DMS79 (cell line): Measurements from ENCODE around the gene FAT1.
"Not testable (repeated sequence)": the region's sequence is repeated elsewhere in the genome, so short reads cannot be mapped to it uniquely, and the experiment has no call there.

Experiments
- DNase-seq: peaks from one replicate; lab custom pipeline; 2025; lab: John Stamatoyannopoulos, UW

Gene FAT1, protein sequence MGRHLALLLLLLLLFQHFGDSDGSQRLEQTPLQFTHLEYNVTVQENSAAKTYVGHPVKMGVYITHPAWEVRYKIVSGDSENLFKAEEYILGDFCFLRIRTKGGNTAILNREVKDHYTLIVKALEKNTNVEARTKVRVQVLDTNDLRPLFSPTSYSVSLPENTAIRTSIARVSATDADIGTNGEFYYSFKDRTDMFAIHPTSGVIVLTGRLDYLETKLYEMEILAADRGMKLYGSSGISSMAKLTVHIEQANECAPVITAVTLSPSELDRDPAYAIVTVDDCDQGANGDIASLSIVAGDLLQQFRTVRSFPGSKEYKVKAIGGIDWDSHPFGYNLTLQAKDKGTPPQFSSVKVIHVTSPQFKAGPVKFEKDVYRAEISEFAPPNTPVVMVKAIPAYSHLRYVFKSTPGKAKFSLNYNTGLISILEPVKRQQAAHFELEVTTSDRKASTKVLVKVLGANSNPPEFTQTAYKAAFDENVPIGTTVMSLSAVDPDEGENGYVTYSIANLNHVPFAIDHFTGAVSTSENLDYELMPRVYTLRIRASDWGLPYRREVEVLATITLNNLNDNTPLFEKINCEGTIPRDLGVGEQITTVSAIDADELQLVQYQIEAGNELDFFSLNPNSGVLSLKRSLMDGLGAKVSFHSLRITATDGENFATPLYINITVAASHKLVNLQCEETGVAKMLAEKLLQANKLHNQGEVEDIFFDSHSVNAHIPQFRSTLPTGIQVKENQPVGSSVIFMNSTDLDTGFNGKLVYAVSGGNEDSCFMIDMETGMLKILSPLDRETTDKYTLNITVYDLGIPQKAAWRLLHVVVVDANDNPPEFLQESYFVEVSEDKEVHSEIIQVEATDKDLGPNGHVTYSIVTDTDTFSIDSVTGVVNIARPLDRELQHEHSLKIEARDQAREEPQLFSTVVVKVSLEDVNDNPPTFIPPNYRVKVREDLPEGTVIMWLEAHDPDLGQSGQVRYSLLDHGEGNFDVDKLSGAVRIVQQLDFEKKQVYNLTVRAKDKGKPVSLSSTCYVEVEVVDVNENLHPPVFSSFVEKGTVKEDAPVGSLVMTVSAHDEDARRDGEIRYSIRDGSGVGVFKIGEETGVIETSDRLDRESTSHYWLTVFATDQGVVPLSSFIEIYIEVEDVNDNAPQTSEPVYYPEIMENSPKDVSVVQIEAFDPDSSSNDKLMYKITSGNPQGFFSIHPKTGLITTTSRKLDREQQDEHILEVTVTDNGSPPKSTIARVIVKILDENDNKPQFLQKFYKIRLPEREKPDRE (N-terminal part only)

DNA sequence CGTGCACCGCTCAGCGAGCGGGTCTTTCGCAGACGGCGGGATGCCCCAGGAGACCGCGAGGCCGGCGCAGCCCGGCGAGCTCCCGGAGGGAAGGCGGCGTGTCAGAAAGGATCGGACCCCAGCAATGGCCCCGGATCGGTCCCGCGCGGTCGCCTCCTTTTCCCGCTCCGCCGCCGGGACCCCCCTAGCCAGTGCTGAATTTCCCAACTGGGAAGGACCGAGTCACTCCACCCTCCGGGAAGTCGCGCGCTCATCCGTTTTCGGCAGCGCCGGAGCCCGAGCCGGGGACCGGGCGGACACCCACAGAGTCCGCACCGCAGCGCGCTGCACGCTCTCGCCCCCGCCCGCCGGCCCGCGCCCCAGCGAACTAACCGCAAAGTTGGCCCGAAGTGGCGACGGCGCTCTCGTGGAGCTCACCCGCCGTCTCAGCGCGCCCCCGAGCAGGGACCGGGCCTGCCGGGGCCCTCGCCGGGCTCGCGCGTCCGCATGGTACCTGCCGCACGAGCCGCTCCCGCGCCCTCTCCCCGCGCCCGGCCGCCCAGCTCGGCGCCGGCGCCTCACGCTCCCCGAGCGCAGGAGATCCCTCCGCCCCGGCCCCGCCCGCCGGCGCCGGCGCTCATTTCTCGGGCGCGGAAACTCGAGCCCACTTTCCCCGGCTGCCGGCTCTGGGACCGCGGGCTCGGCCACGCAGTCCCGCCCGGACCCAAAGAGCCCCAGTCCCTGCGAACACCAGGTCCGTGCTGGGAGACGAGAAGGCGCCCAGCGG, at the start of gene FAT1:
TSS of gene FAT1 (minus strand) at position 565 of the 766 bp plus-strand sequence. CDS start 14,029 bp downstream, outside the sequence.
- no peak for DNase-seq

DNA sequence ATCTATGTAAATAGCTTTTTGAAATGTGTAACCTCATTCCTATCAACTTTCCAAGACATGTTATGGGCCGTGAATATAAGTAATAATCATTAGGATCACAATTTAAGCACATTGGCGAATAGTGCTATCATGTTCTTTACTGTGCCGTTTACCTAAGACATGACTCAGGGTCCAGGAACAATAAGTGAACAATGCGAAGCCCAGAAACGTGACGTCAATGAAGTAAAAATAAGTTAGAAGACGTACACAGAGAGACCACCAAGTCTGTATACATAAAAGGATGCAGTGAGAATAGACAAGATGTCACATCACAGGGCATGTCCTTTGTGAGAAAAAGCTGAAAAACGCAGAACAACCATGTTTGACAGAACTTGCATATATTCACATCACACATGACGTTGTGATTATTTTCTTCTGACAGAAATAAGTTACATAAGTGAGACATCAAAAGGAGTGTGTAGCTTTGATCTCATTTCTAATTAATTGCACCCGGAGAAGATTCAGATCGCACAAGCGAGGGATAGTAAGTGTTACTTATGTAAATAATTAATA, 49.4 kb upstream of the FAT1 start:
- DNase-seq, result no peak

DNA sequence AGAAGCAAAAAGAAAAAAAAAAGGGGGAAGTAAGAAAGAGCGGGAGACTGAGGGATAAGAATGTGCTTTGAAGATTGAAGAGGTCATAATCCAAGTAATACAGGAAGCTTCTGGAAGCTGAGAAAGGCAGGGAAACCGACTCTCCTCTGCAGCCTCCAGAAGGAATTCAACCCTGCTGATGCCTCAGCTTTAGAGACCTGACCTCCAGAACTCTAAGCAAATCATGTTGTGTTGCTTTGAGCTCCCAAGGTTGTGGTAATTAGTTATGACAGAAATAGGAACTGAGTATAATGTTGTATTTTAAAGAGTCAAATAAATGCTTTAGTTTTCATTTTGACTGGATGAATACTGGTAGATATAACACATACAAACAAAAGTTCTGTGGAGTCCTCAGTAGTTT, 48.0 kb upstream of the FAT1 start:
- DNase-seq, result no peak

DNA sequence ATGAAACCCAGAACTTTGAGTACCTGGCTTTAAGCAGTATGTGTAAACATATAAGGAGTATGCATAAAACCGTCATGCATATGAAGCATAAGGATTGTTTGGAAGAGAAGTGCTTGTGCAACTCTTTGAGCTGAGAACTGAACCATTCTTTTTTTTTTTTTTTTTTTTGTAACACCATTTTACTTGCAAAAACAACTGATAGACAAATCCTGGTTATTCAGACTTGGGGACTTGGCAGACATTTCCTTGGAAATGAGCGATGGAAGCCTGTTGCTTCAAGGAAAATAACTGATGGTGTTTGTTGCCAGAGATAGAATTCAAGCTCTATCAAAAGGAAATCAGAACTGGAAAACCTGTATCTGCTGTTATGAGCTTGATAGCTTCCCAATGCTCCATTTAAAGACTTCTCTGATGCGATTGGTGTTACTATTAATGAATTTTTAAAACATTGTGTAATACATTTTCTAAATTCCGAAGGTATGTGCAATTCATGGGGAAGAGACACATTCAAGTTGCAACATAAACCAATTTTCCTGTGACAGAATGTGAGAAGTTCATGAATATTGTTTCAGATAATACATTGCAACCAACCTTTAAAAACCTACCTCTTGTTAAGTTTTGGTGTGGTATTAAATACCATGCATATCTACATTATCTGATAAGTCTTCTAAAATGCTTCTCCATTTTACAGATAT, 47.0 kb upstream of the FAT1 start:
- DNase-seq, result no peak

DNA sequence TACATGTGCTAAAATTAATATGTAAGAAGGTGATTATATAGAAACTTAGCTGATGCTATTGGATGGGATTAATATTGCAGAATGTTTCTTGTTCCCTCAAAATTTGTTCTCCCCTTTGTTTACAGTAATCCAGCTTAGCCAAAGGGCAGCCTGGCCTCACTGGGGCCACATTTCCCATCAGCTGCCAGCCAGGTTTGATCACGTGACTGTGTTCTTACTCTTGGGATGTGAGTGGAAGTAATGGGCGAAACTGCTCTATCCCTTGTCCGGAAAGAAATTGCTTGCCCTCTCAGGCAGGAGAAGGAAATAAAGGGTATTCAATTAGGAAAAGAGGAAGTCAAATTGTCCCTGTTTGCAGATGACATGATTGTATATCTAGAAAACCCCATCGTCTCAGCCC, 44.1 kb upstream of the FAT1 start:
- DNase-seq, result no peak

DNA sequence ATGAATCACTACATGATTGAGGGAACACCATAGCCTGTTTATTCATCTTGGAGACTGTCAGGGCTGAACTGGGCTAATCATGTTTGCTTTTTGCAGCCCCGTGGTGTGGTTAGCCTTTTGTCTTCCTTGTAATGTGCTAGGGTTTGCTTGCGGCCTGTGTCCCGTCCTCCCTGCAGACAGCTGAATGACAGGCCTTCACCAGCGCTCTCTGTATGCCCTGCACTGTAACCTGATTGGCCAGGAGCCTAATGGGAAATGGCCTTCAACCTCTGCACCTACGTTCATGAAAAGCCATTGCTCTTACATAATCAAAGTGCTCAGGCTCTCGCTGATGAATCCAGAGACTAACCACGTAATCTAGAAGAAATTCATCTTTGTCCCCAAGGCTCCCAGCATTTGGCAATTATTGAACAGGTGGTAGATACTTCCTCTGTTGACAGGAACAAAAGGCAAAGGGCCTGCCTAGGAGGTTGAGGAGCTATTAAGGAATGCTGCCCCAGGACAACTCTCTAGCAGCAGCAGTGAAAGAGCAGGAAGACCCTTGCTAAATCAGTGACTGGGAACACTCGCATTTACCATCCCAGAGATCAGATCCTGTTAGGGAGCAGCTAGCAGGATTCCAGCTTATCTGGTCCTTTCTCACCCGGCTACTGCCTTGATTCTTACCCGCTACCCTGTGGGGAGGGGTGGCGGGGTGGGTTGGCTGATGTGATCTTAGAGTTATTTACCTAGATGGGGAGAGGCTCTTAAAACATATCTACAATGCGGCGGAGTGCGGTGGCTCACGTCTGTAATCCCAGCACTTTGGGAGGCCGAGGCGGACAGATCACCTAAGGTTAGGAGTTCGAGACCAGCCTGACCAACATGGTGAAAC, 42.3 kb upstream of the FAT1 start:
- no peak for DNase-seq

DNA sequence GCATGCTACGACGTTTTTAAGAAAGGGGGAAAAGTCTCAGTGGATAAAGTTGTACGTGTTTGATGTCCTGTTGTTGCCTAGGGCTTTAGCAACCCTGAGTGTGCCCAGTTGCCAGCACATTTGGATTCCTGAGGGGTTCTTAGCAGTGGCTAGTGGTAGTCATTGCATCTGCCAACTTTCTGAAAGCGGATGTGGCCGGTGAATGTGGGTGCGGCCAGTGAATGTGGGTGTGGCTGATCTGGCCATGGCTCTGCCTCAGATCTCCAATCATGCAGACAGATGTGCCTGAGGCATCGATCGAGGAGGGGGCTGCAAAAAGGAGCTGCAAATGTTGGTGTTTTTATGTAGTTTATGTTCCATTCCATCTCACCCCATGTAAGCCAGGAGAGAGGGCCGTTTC, 41.5 kb upstream of the FAT1 start:
- no peak for DNase-seq

DNA sequence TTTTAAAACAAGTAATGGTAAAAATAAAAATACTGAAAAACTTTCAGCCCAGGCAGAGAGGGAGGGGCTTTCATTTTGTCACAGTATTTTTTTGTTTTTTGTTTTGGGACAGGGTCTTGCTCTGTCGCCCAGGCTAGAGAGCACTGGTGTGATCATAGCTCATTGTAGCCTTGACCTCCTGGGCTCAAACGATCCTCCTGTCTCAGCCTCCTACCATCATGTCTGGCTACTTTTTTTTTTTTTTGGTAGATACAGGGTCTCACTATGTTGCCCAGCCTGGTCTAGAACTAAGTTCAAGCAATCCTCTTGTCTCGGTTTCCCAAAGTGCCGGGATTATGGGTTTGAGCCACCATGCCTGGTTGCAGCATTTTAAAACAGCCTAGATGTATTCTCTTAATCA, 40.8 kb upstream of the FAT1 start:
- no peak for DNase-seq

DNA sequence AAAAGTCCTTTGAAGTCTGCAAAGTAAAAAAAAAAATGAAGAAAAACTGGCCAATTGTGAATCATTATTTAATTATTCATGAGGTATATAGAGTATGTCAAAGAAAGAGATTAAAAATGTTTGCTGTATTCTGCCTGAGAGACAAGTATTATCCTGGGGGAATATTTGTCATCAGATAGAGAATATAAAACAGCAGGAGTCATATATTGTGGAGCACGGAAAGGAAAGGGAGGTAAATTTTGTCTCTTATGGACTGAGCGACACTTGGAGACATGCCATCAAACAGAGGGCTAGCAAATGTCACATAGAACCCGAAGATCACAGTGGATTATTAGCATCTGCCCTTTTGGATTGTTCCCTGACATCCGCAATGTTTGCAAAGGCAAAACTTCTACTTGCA, 39.2 kb upstream of the FAT1 start:
- DNase-seq, result no peak

DNA sequence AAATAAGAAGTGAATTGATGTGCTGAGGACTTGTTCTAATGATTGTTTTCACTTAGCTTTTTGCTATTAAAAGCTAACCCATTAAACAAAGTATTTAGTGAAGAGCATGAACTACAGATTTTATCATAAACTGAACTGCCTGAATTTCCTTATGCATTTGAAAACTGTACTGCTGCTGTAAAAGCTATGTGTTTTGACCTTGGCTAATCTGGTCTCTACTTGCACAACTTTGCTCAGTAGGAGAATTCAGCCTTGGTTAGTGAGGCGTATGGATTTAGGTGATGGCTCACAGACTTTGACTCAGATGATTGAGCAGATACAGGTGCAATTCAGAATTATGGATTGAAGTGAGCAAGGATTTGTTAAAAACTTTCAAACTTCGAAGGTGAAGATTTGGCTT, 38.7 kb upstream of the FAT1 start:
- DNase-seq, result no peak

DNA sequence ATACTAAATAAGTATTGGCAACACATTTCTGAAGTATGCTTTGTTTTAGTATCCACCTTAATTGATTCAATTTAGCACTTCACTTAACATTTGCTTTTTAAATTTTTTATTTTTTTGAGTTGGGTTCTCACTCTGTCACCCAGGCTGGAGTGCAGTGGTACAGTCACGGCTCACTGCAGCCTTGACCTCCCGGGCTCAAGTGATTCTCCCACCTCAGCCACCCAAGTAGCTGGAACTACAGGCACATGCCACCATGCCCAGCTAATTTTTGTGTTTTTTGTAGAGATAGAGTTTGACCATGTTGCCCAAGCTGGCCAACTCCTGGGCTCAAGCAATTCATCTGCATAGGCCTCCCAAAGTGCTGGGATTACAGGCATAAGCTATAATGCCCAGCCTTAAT, 38.3 kb upstream of the FAT1 start:
- not testable (repeated sequence) for DNase-seq

DNA sequence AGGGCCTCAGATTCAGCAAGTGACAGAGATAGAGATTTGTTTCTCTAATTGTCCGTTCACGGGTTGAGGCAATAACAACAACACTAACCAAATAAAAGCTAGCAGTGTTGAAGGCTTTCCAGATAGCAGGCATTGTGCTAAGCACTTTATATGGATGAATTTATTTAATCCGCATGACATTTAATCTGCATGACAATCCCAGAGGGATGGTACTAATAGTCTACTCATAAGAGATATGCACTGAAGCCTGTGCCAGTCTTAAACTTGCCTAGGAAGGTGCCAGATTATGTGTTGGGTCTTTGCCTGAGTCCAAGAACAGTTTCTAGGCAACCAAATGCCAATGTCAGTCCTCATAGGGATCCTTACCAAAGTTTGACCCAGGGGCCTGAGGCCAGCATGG, 37.7 kb upstream of the FAT1 start:
- no peak for DNase-seq

DNA sequence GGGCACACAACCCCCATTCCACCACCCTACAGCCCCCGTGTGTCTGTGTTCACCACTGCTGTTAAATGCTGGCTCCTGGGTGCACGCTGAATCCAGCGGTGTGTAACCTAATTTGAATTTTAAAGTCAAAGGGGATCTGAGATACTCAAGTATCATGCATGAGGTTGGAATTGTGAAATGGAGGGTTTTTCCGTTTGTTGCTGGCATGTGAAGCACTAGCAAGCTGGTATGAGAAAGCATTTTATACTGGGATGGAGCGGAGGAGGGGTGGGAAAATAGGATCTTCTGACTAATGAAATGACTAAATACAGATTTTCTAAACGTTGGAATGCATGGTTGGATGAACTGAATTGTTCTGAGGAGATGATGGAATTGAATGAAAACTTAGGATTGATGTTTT, 36.9 kb upstream of the FAT1 start:
- no peak for DNase-seq

DNA sequence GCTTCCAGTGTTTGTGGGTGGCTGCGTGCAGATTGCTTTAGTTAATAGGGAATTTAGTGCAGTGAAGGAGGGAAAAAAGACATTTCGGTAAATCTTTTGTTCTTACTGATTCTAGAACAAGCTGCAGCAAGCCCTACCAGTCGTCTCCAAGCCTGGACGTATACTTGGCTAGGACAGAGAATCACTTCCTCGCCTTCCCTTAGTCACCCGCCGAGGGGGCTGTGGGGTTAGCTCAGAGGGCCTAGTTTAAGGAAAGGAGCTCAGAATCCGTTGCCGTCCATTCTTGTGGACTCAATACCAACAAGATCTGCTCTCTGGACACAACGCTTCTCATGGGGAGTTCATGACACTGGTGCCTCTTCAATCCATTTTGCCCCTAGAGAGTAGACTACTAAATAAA, 36.3 kb upstream of the FAT1 start:
- no peak for DNase-seq

DNA sequence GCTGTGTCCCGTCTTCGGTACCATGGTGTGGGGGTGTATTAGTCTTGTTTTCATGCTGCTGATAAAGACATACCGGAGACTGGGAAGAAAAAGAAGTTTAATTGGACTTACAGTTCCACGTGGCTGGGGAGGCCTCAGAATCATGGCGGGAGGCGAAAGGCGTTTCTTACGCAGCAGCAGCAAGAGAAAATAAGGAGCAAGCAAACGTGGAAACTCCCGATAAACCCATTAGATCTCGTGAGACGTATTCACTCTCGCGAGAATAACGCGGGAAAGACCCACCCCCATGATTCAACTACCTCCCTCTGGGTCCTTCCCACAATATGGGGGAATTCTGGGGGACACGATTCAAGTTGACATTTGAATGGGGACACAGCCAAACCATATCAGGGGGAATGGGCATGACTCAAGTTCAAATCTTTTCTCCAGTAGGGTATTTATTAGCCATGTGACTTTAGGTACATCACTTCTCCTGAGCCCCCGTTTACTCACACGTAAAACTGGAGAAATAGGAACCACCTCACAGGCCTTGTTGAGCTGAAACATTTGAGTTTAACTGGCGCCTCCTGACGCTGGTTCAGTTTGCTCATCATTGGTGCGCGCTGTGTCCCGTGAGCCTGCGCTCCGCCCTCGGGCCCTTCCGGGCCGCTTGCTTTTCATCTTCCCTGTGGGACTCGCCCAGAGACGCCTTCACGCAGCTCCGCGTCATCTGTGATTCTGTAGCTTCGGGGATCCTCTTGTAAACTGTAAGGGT, 35.5 kb upstream of the FAT1 start:
- DNase-seq, result no peak

DNA sequence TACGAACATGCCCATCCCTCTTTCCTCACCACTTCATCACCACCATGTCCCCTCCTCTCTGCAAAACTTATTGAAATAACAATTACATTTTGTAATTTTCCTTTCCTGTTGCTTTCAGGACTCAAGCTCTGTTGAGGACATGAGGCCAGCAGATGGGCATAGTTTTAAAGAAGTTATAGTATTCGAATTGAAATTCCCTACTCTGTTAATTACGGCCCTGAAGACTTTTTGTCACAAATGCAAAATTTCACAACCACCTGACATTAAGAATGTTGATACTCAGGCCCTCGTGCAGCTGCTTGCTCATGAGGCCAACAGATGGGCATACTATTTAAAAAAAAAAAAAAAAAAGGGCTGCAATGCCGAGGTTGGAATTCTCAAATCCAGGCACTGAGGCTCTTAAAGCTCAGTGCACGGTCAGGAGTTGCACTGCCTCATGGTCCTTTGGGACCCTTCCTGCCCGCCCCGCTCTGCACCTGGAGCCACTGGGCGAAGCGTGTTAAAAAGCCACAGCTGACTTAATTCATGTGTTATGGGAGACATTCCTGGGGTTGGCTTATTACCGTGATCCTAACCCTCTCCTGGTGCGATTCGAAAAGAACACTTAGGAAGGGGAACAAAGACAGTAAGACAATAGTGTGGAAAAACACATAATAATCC, 34.2 kb upstream of the FAT1 start:
- DNase-seq, result no peak

DNA sequence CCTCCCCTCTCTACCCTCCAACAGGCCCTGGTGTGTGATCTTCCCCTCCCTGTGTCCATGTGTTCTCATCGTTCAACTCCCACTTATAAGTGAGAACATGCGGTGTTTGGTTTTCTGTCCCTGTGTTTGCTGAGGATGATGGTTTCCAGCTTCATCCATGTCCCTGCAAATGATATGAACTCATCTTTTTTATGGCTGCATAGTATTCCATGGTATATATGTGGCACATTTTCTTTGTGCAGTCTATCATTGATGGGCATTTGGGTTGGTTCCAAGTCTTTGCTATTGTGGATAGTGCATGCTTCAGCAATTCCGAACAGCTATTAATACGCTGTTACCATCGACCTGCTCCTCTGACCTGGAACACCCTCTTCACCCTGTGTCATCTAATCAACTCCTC, 32.9 kb upstream of the FAT1 start:
- DNase-seq, result not testable (repeated sequence)
